Prostate gland (tissue), 2 donors: ENCODE measurements around the gene ADCY4. TPM values are rescaled to one million over a fixed set of nuclear protein-coding genes. Genes with fewer than 3 reads are reported as not detected.

Experiments used
- DNase-seq: peaks from one replicate; pipeline ENCODE4 v3.0.0-alpha.2; 2019; ENCODE audit warnings: low spot score
- H3K27ac ChIP-seq, 2 donors: fragments of 200-600 bp; sonication (generic); 2 replicates each; pipeline ENCODE4 v1.5.1; 2017 to 2019
- H3K27me3 ChIP-seq: fragments of 200-600 bp; sonication (generic); replicated peaks from 2 replicates; pipeline ENCODE4 v1.5.1; 2019; ENCODE audit not compliant: insufficient read depth
- H3K36me3 ChIP-seq, 2 donors: fragments of 200-600 bp; sonication (generic); 1 replicate in 1 of 2; 2 replicates in 1 of 2; pipeline versions ENCODE4 v1.5.1 to v1.8.1; 2017 to 2019
- H3K4me1 ChIP-seq: fragments of 200-600 bp; sonication (generic); replicated peaks from 2 replicates; pipeline ENCODE4 v1.5.1; 2019
- H3K4me3 ChIP-seq, 2 donors: fragments of 200-600 bp; sonication (generic); 2 replicates each; pipeline ENCODE4 v1.5.1; 2017 to 2019
- H3K9me3 ChIP-seq: fragments of 200-600 bp; sonication (generic); 2 replicates; pipeline ENCODE4 v1.5.1; 2017
- POLR2A ChIP-seq: fragments of 450-650 bp; IDR thresholded peaks from one replicate; pipeline ENCODE4 v1.6.1; 2016; ENCODE audit warnings: antibody characterized with exemption, mild to moderate bottlenecking
- POLR2AphosphoS5 ChIP-seq: sonication (generic); formaldehyde crosslinking; IDR thresholded peaks from one replicate; pipeline ENCODE4 v1.6.1; 2017; ENCODE audit warnings: antibody characterized with exemption
- WGBS: methylation state at CpG from one replicate; pipeline ENCODE4 v1.1.5; 2018; 5-methylcytosine and 5-hydroxymethylcytosine counted together
- intact Hi-C: fragments of 100-400 bp; cut with DNase I; formaldehyde crosslinking; loops from one replicate; pipeline ENCODE4 v1.14.2; 2022
- total RNA-seq, 2 donors: library from RNA; depleted of rRNA; stranded (reverse); fragments of >200 nt; gene quantifications; one replicate each; pipeline ENCODE4 v1.1.0, GENCODE V29; 2016
- TF ChIP-seq, protein P1 (sequence below), 4 experiments: fragments of 200-600 bp in 2 of 4; fragments of 450-650 bp in 2 of 4; sonication (generic) in 2 of 4; IDR thresholded peaks; 1 replicate in 3 of 4; 2 replicates in 1 of 4; pipeline ENCODE4 v1.5.1; 2016 to 2019; ENCODE audit warnings: antibody characterized with exemption in 4 of 4, mild to moderate bottlenecking in 2 of 4, moderate library complexity in 2 of 4

The ADCY4 gene
- total RNA-seq, 2 donors from 2014 or later = 19.4 to 28.7 TPM

GRCh38 chr14:24337144-24337823, 2.4 kb upstream of the ADCY4 start:
- no peak for TF ChIP-seq POLR2AphosphoS5
- no peak for TF ChIP-seq POLR2A
- TF ChIP-seq, protein P1, sequence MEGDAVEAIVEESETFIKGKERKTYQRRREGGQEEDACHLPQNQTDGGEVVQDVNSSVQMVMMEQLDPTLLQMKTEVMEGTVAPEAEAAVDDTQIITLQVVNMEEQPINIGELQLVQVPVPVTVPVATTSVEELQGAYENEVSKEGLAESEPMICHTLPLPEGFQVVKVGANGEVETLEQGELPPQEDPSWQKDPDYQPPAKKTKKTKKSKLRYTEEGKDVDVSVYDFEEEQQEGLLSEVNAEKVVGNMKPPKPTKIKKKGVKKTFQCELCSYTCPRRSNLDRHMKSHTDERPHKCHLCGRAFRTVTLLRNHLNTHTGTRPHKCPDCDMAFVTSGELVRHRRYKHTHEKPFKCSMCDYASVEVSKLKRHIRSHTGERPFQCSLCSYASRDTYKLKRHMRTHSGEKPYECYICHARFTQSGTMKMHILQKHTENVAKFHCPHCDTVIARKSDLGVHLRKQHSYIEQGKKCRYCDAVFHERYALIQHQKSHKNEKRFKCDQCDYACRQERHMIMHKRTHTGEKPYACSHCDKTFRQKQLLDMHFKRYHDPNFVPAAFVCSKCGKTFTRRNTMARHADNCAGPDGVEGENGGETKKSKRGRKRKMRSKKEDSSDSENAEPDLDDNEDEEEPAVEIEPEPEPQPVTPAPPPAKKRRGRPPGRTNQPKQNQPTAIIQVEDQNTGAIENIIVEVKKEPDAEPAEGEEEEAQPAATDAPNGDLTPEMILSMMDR (IDR thresholded peaks at IDR 0.05) = no peak
- DNase-seq = no peak
- 90% methylated on average over 7 of the region's 7 CpGs for WGBS
- Histone ChIP-seq H3K27ac (no peak overlapping the region), H3K36me3 (no peaks in the 10 kb centered on the region), H3K9me3 (no peaks in the 10 kb centered on the region), H3K4me3 (no peak overlapping the region), H3K27me3 (peaks cover 3% of the 10 kb centered on the region), H3K4me1 (peaks cover 5% of the 10 kb centered on the region)
- intact Hi-C loops = no loop called here

DNA sequence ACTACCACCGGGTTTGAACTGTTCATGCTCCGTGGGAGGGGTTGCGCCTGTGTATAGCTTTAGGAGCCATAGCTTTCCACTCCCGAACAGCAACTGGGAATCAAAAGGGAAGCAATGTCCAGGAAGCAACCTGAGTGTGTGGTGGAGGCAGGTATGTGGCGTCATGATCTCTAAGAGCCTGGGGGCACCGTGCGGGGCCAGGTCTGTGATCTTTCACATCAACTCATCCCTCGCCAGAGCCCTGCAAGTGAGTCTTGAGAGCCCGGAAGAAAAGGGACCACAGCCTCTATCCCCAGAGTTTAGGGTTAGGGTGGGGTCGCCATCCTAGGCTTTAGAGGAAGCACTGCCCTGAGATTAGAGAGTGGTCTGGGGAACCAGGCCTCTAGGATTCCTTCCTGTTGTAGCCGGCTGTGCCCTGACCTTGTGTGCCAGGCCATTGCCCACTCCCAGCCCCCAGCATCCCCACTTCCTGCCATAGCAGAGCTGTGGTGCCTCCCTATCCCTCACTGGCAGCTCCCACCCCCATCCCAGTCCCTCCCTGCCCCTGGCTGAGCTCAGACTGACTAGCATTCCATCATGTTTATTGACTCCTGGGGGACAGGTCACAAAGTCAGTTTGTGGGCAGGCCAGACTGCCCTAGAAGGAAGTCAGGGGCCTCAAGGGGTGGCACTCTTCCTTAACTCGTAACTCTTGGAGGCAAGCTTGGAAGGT, 745 bp upstream of the ADCY4 start:
- DNase-seq = no peak
- no peak overlapping the region for H3K27ac ChIP-seq
- intact Hi-C loops = no loop called here
- WGBS = 75% methylated on average over 12 of the region's 12 CpGs
- peaks cover 3% of the 10 kb centered on the region for H3K27me3 ChIP-seq
- no peak overlapping the region for H3K4me3 ChIP-seq
- TF ChIP-seq POLR2AphosphoS5 (no peak), POLR2A (no peak)
- TF ChIP-seq, protein P1 (IDR thresholded peaks at IDR 0.05) = no peak
- H3K9me3 ChIP-seq = no peaks in the 10 kb centered on the region
- H3K36me3 ChIP-seq = no peaks in the 10 kb centered on the region
- H3K4me1 ChIP-seq = peaks cover 5% of the 10 kb centered on the region

DNA sequence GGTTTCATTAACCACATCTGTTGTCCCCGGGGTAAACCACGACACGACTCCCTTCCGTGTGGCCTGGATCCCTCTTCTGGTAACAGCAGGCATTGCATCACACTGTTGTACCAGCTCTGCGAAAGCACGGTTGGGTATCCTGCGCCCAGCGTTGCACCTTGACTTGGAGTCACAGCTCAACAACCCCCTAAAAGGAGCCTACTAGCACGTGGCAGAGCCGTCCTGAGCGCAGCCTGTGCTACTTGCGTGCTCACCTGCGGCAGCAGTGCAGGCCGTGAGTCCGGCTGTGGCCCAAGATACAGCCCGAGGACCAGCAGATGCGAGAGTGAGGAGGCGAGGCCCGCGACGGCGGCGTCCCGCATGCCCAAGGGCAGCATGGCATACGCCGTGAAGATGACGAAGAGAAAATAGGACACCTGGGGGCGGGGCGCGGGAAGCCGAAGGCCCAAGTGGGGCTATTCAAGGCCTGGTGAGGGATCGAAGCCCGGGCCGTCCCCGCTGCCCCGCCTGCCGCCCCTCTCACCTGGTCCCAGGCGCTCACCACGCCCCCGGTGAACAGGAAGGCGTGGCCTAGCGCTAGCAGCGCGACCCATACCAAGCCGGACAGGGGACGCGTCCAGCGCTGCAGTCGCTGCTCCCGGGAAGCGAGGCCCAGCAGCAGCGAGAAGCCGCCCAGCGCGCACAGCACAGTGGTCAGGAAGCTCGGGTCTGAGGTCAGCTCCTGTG, 2.4 kb downstream of the ADCY4 start:
- Histone ChIP-seq H3K4me1 (peaks cover 5% of the 10 kb centered on the region), H3K36me3 (no peaks in the 10 kb centered on the region), H3K27ac (no peak overlapping the region), H3K9me3 (no peaks in the 10 kb centered on the region), H3K4me3 (peak overlapping the region; percentile 7 to 15), H3K27me3 (peaks cover 3% of the 10 kb centered on the region)
- intact Hi-C loops = loop anchor here (2.0 kb wide), 1 partner anchor 104 kb away; no protein-coding TSS in a partner anchor
- peak; percentile 71 for DNase-seq
- WGBS = 15% methylated on average over 55 of the region's 56 CpGs
- TF ChIP-seq, protein P1 (IDR thresholded peaks at IDR 0.05) = peak in 3 of 4 experiments; percentile 27 to 72 (median 65)
- TF ChIP-seq POLR2A (no peak), POLR2AphosphoS5 (peak; percentile 46)

GRCh38 chr14:24331731-24332267, 3.1 kb downstream of the ADCY4 start:
- Histone ChIP-seq H3K4me3 (no peak overlapping the region), H3K36me3 (no peaks in the 10 kb centered on the region), H3K27ac (no peak overlapping the region), H3K4me1 (peaks cover 5% of the 10 kb centered on the region), H3K27me3 (peaks cover 3% of the 10 kb centered on the region), H3K9me3 (no peaks in the 10 kb centered on the region)
- intact Hi-C loops = loop anchor here (2.0 kb wide), 1 partner anchor 105 kb away; no protein-coding TSS in a partner anchor
- TF ChIP-seq, protein P1 (IDR thresholded peaks at IDR 0.05) = no peak
- TF ChIP-seq POLR2A (no peak), POLR2AphosphoS5 (no peak)
- WGBS = 61% methylated on average over 26 of the region's 26 CpGs
- DNase-seq = no peak
